Hepatocyte (in vitro differentiated cells): ENCODE data around the gene SEMA4A.

ENCODE experiments used
- EZH2 ChIP-seq: fragments of 200-600 bp; sonication (generic); IDR thresholded peaks from 2 replicates; pipeline ENCODE4 v1.6.1; 2016; ENCODE audit warnings: antibody characterized with exemption, mild to moderate bottlenecking, borderline replicate concordance
- EZH2phosphoT487 ChIP-seq: fragments of 200-600 bp; sonication (generic); IDR thresholded peaks from one replicate; pipeline ENCODE4 v1.6.1; 2018; ENCODE audit warnings: antibody characterized with exemption, mild to moderate bottlenecking, low read depth, moderate library complexity; ENCODE audit not compliant: unreplicated experiment, severe bottlenecking
- TF ChIP-seq, protein P1 (sequence below): fragments of 200-600 bp; sonication (generic); IDR thresholded peaks from 2 replicates; pipeline ENCODE4 v1.5.1; 2016; ENCODE audit warnings: antibody characterized with exemption, mild to moderate bottlenecking; ENCODE audit not compliant: poor library complexity

DNA sequence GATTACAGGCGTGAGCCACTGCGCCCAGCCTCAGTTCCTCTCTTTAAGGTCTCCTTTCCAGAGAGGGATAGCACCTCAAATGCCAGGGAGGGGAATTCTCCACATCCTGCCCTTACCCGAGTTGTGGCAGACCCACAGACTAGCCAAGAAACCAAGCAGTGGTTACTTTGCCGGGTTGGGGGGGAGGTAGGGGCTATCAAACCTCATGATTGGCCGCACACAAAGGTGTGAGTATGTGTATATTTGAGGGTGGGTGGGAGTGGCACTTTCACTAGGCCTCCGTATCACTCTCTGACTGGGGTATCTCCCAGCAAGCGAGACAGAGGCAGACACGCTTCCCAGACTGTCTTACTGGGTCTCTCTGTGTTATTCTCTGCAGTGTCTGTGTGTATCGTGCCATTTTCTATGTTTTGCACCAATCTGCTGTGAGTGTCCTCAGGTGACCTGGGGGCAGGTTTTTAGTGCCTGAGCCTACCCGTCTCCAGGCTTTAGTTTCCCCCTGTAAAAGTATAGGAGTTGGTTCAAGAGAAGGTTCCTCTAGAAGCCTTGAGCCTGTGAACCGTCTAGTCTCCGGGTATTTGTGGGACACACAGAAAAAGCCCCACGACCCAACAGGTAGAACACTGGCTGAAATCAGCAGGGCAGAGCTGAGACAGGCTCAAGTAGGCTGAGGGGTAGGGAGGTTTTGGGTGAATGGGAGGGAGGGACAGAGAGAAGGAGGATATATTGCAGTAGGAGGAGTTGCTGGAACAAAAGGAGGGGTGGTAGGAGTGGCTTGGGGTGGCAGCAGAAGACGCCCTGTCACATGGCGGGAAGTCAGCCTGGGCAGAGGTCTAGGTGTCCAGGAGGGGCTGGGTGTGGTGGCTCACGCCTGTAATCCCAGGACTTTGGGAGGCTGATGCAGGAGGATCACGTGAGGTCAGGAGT lies 28.6 kb upstream of the SEMA4A start:
- TF ChIP-seq EZH2 (no peak), EZH2phosphoT487 (no peak)
- TF ChIP-seq, protein P1, sequence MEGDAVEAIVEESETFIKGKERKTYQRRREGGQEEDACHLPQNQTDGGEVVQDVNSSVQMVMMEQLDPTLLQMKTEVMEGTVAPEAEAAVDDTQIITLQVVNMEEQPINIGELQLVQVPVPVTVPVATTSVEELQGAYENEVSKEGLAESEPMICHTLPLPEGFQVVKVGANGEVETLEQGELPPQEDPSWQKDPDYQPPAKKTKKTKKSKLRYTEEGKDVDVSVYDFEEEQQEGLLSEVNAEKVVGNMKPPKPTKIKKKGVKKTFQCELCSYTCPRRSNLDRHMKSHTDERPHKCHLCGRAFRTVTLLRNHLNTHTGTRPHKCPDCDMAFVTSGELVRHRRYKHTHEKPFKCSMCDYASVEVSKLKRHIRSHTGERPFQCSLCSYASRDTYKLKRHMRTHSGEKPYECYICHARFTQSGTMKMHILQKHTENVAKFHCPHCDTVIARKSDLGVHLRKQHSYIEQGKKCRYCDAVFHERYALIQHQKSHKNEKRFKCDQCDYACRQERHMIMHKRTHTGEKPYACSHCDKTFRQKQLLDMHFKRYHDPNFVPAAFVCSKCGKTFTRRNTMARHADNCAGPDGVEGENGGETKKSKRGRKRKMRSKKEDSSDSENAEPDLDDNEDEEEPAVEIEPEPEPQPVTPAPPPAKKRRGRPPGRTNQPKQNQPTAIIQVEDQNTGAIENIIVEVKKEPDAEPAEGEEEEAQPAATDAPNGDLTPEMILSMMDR, result no peak
